A673 (cell line): ENCODE measurements around the gene KIF23.

ENCODE experiments used
- EZH2 ChIP-seq: fragments of 200-600 bp; sonication (generic); IDR thresholded peaks from 2 replicates; pipeline ENCODE4 v1.6.1; 2017; ENCODE audit warnings: borderline replicate concordance, low read depth, mild to moderate bottlenecking, mixed read lengths, antibody characterized with exemption, low read length; ENCODE audit not compliant: poor library complexity, severe bottlenecking
- TF ChIP-seq, protein P1 (sequence below): fragments of 300-800, 200-600 bp; sonication (generic); conservative IDR thresholded peaks from 2 replicates; pipeline ENCODE4 v1.5.1; 2017; ENCODE audit warnings: low read depth, mild to moderate bottlenecking, antibody characterized with exemption, low read length, moderate library complexity, mixed read lengths

DNA sequence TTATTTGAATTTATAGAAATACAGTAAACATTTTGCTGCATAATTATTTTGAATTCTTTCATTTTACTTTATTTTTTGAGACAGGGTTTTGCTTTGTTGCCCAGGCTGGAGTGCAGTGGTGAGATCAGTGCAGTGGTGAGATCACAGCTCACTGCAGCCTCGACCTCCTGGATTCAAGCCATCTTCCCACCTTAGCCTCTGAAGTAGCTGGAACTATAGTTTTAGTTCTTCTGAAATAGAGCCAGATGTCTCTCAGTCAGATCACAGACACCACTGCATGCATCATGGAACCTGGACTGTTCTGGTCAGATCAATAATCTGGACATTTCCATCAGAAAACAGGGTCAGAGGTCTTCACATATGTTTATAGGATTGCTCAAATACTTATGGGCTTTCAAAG lies 46.3 kb downstream of the KIF23 start:
- TF ChIP-seq, protein P1, sequence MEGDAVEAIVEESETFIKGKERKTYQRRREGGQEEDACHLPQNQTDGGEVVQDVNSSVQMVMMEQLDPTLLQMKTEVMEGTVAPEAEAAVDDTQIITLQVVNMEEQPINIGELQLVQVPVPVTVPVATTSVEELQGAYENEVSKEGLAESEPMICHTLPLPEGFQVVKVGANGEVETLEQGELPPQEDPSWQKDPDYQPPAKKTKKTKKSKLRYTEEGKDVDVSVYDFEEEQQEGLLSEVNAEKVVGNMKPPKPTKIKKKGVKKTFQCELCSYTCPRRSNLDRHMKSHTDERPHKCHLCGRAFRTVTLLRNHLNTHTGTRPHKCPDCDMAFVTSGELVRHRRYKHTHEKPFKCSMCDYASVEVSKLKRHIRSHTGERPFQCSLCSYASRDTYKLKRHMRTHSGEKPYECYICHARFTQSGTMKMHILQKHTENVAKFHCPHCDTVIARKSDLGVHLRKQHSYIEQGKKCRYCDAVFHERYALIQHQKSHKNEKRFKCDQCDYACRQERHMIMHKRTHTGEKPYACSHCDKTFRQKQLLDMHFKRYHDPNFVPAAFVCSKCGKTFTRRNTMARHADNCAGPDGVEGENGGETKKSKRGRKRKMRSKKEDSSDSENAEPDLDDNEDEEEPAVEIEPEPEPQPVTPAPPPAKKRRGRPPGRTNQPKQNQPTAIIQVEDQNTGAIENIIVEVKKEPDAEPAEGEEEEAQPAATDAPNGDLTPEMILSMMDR: no peak
- TF ChIP-seq EZH2: no peak
